Nephron (organoid): ENCODE data around the gene MT1M.
A peak's percentile ranks its signal among the peaks of the same experiment; 100 is the strongest.

ENCODE experiments used
- H3K27ac Mint-ChIP-seq, 3 experiments: 2 replicates each; pipeline ENCODE4 v1.8.0; 2020; ENCODE audit warnings: mixed read lengths in 3 of 3, mild to moderate bottlenecking in 2 of 3, moderate library complexity in 1 of 3
- H3K27me3 Mint-ChIP-seq: 2 replicates; pipeline ENCODE4 v1.8.0; 2021; ENCODE audit warnings: low read depth, mild to moderate bottlenecking, moderate library complexity, mixed read lengths
- H3K36me3 Mint-ChIP-seq: 2 replicates; pipeline ENCODE4 v1.8.0; 2020; ENCODE audit warnings: low read depth, mixed read lengths
- H3K4me1 Mint-ChIP-seq: 2 replicates; pipeline ENCODE4 v1.8.0; 2020; ENCODE audit warnings: mixed read lengths
- H3K4me3 Mint-ChIP-seq, 3 experiments: 2 replicates each; pipeline ENCODE4 v1.8.0; 2020; ENCODE audit warnings: mild to moderate bottlenecking in 3 of 3, mixed read lengths in 3 of 3, moderate library complexity in 2 of 3
- H3K9me3 Mint-ChIP-seq: 2 replicates; pipeline ENCODE4 v1.8.0; 2020; ENCODE audit warnings: mixed read lengths
- TF ChIP-seq, protein P1 (sequence below), 3 experiments: fragments of 200-600 bp; sonication (generic); IDR thresholded peaks; one replicate each; pipeline ENCODE4 v1.5.0; 2021; ENCODE audit warnings: antibody characterized with exemption in 3 of 3; ENCODE audit not compliant: unreplicated experiment in 3 of 3

Gene MT1M

DNA sequence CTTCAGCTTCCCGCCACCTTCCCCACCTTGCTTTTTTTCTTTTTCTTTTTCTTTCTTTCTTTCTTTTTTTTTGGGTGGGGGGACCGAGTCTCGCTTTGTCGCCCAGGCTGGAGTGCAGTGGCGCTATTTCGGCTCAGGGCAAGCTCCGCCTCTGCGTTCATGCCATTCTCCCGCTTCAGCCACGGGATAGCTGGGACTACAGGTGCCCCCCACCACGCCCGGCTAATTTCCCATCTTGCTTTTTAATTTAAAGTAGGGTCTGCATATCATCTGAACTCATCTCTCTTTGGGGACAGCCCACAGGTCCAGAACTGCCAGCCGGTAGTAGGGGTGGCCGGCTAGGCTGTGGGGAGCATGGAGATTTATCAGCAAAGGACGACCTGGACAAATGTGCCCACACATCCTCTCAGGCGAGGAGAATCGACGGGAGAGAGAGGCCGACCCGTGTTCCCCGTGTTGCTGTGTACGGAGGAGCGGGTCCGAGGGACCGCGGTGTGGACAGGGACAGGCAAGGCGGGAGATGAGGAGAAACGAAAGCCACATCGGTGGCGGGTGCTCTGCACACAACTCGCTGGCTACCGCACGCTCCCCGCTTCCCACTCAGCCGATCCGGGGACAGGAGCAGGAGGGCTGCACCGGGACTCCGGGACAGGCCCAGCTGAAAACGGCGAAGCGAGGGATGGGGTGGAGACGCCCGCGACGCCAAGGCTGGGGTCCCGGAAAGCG is 2.4 kb downstream of the MT1M start:
- TF ChIP-seq, protein P1, sequence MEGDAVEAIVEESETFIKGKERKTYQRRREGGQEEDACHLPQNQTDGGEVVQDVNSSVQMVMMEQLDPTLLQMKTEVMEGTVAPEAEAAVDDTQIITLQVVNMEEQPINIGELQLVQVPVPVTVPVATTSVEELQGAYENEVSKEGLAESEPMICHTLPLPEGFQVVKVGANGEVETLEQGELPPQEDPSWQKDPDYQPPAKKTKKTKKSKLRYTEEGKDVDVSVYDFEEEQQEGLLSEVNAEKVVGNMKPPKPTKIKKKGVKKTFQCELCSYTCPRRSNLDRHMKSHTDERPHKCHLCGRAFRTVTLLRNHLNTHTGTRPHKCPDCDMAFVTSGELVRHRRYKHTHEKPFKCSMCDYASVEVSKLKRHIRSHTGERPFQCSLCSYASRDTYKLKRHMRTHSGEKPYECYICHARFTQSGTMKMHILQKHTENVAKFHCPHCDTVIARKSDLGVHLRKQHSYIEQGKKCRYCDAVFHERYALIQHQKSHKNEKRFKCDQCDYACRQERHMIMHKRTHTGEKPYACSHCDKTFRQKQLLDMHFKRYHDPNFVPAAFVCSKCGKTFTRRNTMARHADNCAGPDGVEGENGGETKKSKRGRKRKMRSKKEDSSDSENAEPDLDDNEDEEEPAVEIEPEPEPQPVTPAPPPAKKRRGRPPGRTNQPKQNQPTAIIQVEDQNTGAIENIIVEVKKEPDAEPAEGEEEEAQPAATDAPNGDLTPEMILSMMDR (IDR thresholded peaks at IDR 0.05; ENCODE audit: unreplicated experiment in 3 of 3): no peak
- Mint-ChIP-seq H3K9me3 (no peaks in the 10 kb centered on the region), H3K4me3 (peak overlapping the region; percentile 23 to 69 (median 48)), H3K36me3 (no peaks in the 10 kb centered on the region), H3K4me1 (peaks cover 4% of the 10 kb centered on the region), H3K27ac (no peak overlapping the region), H3K27me3 (peaks cover 100% of the 10 kb centered on the region)

DNA sequence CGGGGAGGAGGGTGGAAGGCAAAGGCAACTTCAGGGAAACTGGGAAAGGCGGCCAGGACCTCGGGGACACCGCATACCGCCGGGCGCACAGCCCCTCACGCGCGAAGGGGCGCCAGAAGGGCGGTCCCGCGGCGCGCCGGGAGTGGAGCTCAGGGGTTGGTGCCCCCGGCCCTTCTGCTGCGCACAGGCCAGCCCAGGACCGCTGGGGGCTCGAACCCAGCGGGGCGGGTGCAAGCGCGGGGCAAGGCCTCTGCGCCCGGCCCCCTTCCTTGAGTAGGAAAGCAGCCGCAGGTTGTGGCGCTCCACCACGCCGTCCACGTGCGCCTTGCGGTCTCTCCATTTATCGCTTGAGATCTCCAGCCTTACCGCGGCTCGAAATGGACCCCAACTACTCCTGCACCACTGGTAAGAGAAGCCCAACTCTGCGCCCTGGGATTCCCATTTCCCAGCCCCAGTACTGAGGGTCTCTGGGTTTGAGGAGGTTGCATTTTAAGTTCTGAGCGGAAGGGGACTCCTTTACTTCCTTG is 3.0 kb downstream of the MT1M start:
- Mint-ChIP-seq H3K27ac (no peak overlapping the region), H3K4me1 (peaks cover 4% of the 10 kb centered on the region), H3K27me3 (peaks cover 100% of the 10 kb centered on the region), H3K36me3 (no peaks in the 10 kb centered on the region), H3K4me3 (peak overlapping the region in 1 of 3 experiments; percentile 28), H3K9me3 (no peaks in the 10 kb centered on the region)
- TF ChIP-seq, protein P1 (IDR thresholded peaks at IDR 0.05; ENCODE audit: unreplicated experiment in 3 of 3): no peak

DNA sequence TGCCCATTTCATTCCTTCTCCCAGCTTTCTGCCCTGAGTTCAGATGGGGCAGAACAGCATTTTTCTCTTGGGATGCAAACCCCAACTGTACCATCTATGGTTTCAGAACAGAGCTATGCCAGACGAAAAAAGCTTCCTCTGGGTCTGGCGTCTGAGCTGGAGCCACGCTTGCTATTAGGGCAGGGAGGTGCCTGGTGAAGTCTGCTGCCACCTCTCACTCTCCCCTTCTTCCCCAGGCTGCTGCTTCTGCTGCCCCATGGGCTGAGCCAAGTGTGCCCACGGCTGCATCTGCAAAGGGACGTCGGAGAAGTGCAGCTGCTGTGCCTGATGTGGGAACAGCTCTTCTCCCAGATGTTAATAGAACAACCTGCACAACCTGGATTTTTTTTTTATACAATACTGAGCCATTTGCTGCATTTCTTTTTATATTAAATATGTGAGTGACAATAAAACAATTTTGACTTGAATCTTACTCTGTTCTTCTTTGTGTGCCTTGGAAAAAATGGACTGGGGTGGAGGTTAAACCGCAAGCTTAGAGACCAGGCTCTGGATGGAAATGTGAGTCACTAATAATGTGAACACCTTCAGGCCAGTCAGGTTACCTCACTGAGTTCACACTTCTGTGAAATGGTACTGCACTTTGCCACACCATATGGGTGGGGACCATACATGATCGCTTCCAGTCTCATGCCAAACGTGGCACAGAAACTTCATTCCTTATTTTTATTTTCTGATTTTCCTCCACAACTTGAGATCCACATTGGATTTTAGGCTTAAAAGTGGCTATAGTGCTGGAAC is 4.4 kb downstream of the MT1M start:
- H3K4me1 Mint-ChIP-seq: peaks cover 4% of the 10 kb centered on the region
- TF ChIP-seq, protein P1 (IDR thresholded peaks at IDR 0.05; ENCODE audit: unreplicated experiment in 3 of 3): no peak

DNA sequence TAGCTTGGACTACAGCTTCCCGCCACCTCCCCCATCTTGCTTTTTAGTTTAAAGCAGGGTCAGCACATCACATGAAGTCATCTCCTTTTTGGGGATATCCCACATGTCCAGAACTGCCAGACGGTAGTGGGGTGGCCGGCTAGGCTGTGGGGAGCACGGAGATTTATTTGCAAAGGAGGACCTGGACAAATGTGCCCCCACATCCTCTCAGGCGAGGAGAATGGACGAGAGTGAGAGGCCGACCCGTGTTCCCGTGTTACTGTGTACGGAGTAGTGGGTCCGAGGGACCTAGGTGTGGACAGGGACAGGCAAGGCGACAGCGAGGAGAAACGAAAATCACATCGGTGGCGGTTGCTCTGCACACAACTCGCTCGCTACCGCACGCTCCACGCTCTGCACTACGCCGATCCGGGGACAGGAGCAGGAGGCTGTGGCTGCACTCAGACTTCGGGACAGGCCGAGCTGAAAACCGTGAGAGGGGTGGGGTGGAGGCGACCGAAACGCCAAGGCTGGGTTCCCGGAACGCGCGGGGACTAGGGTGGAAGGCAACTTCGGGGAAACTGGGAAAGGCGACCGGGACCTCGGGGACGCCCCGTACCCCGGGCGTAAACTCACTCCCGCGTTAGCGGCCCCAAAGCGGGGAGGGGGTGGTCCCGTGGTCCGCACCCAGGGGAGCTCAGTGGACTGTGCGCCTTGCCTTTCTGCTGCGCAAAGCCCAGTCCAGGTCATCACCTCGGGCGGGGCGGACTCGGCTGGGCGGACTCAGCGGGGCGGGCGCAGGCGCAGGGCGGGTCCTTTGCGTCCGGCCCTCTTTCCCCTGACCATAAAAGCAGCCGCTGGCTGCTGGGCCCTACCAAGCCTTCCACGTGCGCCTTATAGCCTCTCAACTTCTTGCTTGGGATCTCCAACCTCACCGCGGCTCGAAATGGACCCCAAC is 5.6 kb downstream of the MT1M start, which contains the start of gene MT1A:
Gene MT1A, plus strand, starts transcription at position 853 of the 937 bp plus-strand sequence. Its CDS starts 73 bp downstream, at position 926.
- Mint-ChIP-seq H3K4me1 (peaks cover 4% of the 10 kb centered on the region), H3K27ac (no peak within 1 kb of the TSS), H3K9me3 (no peaks in the 10 kb centered on the region), H3K4me3 (peak within 1 kb of the TSS; percentile 76 to 79 (median 77)), H3K36me3 (no peaks in the 10 kb centered on the region), H3K27me3 (peaks cover 100% of the 10 kb centered on the region)
- TF ChIP-seq, protein P1 (IDR thresholded peaks at IDR 0.05; ENCODE audit: unreplicated experiment in 3 of 3): no peak

More for the DNA sequence above, 4.4 kb downstream of the MT1M start:
- Mint-ChIP-seq H3K27me3 (peaks cover 100% of the 10 kb centered on the region), H3K4me3 (peak overlapping the region in 1 of 3 experiments; percentile 76), H3K9me3 (no peaks in the 10 kb centered on the region), H3K27ac (no peak overlapping the region), H3K36me3 (no peaks in the 10 kb centered on the region)

DNA sequence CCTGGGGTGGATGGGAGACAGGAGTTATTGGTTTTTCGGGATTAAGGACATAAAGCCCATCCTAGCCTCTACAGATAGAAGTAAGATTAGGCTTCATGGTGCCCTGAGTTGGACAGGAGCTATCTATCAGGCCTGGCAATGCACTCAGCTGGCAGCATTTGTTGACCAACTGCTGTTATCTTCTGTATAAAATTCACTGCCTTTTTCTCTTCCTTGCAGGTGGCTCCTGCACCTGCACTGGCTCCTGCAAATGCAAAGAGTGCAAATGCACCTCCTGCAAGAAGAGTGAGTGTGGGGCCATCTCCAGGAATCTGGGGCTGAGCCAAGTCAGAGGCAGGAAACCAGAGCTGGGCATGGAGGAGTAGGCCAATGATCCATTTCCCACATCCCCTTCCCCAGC is 6.6 kb downstream of the MT1M start:
- Mint-ChIP-seq H3K36me3 (no peaks in the 10 kb centered on the region), H3K4me3 (no peak overlapping the region), H3K4me1 (peaks cover 4% of the 10 kb centered on the region), H3K27ac (no peak overlapping the region), H3K27me3 (peaks cover 100% of the 10 kb centered on the region), H3K9me3 (no peaks in the 10 kb centered on the region)
- TF ChIP-seq, protein P1 (IDR thresholded peaks at IDR 0.05; ENCODE audit: unreplicated experiment in 3 of 3): no peak
